ENCODE measurements around the gene UPP1.
"Not testable (repeated sequence)": the region's sequence is repeated elsewhere in the genome, so short reads cannot be mapped to it uniquely, and the experiment has no call there.

The UPP1 gene

DNA sequence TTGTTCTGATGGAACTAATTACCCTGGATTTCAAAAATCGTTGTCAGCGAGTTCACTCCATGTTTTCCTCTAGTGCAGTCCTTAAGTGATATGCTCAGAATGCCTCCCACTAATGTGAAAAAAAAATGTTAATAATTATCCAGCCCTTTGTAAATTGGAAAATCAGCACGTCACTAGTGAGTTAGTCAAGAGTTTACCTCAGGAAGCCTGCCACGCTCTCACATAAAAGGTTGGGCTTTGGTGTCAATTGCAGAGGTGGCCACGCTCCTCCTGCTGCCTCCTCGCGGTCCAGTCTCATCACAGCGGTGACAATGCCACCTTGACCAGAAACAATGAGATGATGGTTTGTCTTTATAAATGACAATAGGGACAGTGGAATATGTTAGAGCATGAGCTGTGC is 22.5 kb downstream of the UPP1 start:
- DNase-seq (ENCODE audit: low read depth) = no peak

GRCh38 chr7:48112401-48113165 is 23.5 kb downstream of the UPP1 start:
- no peak for DNase-seq (ENCODE audit: low read depth)

DNA sequence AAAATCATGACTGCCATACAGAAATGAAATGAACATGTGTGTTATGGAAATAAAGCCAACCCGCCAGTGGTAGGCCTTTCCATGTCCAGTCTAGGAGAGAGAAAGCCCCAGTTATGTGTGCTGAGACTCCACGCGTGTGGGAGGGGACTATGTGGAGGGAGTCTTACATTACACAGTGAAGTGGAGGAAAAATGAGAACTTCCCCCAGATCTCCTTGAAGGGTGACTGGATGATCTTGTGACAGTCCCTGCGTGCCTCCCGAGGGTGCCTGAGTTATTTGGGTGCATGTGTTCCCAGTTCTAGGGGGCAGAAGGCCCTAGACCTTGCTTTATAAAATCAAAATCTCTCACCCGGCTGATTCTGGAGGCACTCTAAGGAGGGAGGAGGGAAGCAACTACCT is 24.2 kb downstream of the UPP1 start:
- DNase-seq (ENCODE audit: low read depth) = no peak

GRCh38 chr7:48114115-48114514 is 25.1 kb downstream of the UPP1 start:
- DNase-seq (ENCODE audit: low read depth) = no peak

DNA sequence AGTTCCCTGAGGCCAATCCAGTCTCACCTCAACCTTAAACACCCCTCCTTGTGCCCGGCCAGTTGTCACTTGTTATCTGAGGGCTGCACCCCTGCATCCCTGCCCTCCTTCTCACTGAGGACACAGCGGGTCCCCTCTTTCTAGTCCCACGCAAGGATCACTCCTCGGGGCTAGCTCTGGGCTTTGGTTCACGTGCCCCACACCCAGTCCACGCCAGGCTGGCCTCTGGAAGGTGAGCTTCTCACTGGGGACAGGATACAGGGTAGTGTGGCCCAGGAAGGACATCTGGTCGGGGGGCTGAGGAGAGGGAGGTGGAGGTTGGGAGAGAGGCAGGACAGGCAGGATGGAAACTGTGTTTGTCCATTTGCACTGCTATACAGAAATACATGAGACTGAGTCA is 25.5 kb downstream of the UPP1 start:
- no peak for DNase-seq (ENCODE audit: low read depth)

DNA sequence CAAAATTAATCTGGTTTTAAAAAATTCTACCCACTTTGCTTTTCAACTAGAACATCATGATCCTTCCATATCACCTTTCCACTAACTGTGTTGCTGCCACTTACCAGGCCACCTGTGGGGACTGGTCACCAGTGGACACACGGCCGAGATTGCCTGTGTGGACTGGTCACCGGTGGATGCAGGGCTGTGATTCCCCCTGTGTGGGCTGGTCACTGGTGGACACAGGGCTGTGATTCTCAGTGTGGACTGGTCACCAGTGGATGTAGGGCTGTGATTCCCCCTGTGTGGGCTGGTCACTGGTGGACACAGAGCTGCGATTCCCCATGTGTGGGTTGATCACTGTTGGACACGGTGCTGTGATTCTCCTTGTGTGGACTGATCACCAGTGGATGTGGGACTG is 27.0 kb downstream of the UPP1 start:
- DNase-seq (ENCODE audit: low read depth) = no peak

DNA sequence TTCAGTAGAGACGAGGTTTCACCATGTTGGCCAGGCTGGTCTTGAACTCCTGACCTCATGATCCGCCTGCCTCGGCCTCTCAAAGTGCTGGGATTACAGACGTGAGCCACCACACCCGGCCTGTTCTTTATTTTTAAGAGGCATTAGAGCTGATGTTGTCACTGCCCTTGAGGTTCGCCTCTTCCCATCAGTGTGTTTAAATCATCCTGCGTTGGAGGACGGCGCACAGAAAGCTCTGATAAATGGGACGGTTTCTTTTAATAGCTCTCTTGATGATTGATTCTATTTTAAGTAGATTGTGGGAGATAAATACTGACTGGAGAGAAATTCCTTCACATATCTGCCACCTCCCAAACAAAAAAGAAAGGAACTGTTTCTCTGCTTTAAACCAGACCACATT is 29.0 kb downstream of the UPP1 start:
- DNase-seq (ENCODE audit: low read depth) = no peak

GRCh38 chr7:48120536-48120935 is 31.5 kb downstream of the UPP1 start:
- not testable (repeated sequence) for DNase-seq (ENCODE audit: low read depth)

- no peak for DNase-seq (ENCODE audit: low read depth)
Measured at GRCh38 chr7:48126037-48126436, 37.0 kb downstream of the UPP1 start.

GRCh38 chr7:48130658-48131108 is 41.6 kb downstream of the UPP1 start:
- no peak for DNase-seq (ENCODE audit: low read depth)

DNA sequence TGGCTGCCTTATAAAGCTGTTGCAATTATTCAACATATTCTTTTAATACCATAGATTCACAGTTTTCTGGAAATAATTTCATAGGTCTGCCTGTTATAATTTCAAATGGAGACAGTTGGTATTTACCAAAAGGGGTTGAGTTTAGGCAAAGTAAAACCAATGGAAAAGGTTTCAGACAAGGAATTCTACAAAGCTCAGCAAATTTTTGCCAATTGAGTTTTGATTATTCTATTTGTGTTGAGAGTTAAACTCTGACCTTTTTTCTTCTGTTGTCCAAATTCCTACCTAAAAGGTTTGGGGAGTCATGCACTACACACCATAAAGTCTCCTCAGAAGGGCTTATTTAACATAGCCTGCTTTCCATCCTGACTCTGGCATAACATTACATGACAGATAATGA is 43.7 kb downstream of the UPP1 start:
- no peak for DNase-seq (ENCODE audit: low read depth)

DNA sequence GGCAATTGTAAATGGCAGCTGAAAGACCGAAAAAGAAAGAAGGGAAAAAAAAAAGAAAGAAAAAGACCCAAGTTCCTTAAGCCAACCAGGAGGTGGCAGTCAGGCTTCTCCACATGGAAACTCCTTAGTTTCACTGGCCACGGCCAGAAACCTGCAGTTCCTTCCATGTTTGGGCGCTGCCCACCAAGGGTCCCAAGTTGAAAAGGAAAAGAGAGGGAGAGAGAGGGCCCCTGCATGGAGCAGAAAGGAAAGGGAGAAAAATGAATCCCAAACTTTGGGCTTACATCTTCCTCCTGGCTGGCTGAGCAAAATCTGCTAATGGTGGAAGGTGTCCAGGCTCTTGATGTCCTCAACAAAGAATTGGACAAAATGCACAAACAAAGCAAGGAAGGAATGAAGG is 50.4 kb downstream of the UPP1 start:
- no peak for DNase-seq (ENCODE audit: low read depth)

- no peak for DNase-seq (ENCODE audit: low read depth)
Measured at GRCh38 chr7:48140001-48140681, 51.1 kb downstream of the UPP1 start.

- DNase-seq (ENCODE audit: low read depth) = no peak
Measured at GRCh38 chr7:48141521-48141920, 52.5 kb downstream of the UPP1 start.

- DNase-seq (ENCODE audit: low read depth) = no peak
Measured at GRCh38 chr7:48144291-48144768, 55.3 kb downstream of the UPP1 start.

DNA sequence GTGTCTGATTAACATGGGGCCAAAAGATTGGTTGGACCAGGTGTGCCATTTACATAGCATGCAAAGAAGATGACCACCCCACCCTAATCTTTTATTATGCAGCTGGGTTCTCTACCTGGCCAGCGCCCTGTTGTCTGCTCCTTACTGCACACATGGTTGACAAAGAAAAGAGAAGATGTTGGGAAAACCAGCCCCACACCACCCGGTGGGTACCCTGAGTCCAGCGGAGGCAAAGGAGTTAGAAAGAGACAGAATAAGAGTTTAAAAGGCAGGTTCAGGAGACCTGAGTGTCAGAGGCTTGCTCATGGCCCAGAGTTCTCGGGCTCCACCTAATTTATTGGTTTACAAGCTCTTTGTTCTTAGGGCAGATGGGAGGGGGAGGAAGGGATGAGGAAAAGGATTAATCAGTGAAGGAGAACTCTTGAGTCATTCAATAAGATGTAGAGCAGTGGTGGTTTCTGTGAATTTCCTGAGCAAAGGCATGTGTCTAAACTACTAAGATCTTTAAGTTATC is 58.1 kb downstream of the UPP1 start:
- no peak for DNase-seq (ENCODE audit: low read depth)

GRCh38 chr7:48147690-48148089 is 58.6 kb downstream of the UPP1 start:
- DNase-seq (ENCODE audit: low read depth) = not testable (repeated sequence)

DNA sequence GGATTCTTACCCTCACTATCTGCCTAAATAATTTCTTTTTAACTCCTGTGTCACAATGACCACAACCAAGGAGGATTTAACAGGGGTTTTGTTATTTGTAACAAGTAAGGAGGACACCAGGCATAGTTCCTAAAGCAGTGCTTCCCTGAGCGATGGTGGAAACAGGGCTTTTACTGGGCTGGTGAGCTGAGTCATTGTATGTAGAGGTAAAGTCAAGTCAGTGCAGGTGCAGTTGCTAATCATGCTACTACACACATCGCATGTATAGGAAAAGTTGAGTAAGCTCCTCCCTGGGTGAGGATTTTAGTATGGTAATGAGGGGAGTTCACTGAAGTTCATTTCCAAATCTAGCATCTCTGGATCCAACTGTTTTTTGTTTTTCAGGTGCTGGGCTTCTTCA is 59.2 kb downstream of the UPP1 start:
- no peak for DNase-seq (ENCODE audit: low read depth)

DNA sequence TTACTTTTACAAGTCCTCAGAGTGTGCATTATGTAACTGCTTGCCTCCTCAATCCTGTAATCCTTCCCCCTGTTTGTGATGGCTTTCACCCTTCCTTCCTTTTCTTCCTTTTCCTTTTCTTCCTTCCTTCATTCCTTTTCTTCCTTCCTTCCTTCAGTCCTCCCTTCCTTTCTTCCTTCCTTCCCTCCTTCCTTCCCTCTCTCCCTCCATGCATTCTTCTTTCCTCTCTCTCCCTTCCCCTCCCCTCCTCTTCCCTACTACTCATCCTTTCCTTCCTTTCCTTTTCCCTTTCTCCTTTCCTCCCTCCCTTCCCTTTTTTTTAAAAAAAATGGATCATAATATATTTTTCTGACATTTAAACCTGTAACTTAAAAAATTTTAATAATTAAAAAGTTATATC is 60.0 kb downstream of the UPP1 start:
- no peak for DNase-seq (ENCODE audit: low read depth)

GRCh38 chr7:48150086-48150485 is 61.0 kb downstream of the UPP1 start:
- no peak for DNase-seq (ENCODE audit: low read depth)

- DNase-seq (ENCODE audit: low read depth) = peak; percentile 4
Measured at GRCh38 chr7:48154792-48155413, 65.8 kb downstream of the UPP1 start.
